Measurements from ENCODE around the gene DGKI.

DGKI gene

GRCh38 chr7:137684316-137684715, 162.5 kb downstream of the DGKI start:
- DNase-seq: no peak

GRCh38 chr7:137682596-137682995, 164.2 kb downstream of the DGKI start:
- no peak for DNase-seq

GRCh38 chr7:137681657-137682562, 164.9 kb downstream of the DGKI start:
- DNase-seq: no peak

GRCh38 chr7:137674551-137675409, 172.0 kb downstream of the DGKI start:
- no peak for DNase-seq

- DNase-seq: no peak
Observed at GRCh38 chr7:137674048-137674447, 172.7 kb downstream of the DGKI start.

- DNase-seq: no peak
Observed at GRCh38 chr7:137671920-137672319, 174.9 kb downstream of the DGKI start.

- no peak for DNase-seq
Observed at GRCh38 chr7:137670222-137671064, 176.3 kb downstream of the DGKI start.

- no peak for DNase-seq
Observed at GRCh38 chr7:137669706-137670105, 177.1 kb downstream of the DGKI start.

- no peak for DNase-seq
Observed at GRCh38 chr7:137668404-137668803, 178.4 kb downstream of the DGKI start.

GRCh38 chr7:137667633-137668387, 179.0 kb downstream of the DGKI start:
- DNase-seq: no peak

GRCh38 chr7:137664846-137665245, 181.9 kb downstream of the DGKI start:
- DNase-seq: no peak

- no peak for DNase-seq
Observed at GRCh38 chr7:137661634-137662033, 185.1 kb downstream of the DGKI start.

GRCh38 chr7:137658190-137658900, 188.4 kb downstream of the DGKI start:
- no peak for DNase-seq

GRCh38 chr7:137657476-137658189, 189.1 kb downstream of the DGKI start:
- DNase-seq: no peak

GRCh38 chr7:137656850-137657232, 189.9 kb downstream of the DGKI start:
- DNase-seq: no peak

GRCh38 chr7:137656227-137656849, 190.4 kb downstream of the DGKI start:
- DNase-seq: peak; percentile 76

- DNase-seq: no peak
Observed at GRCh38 chr7:137655804-137656203, 191.0 kb downstream of the DGKI start.

- no peak for DNase-seq
Observed at GRCh38 chr7:137652721-137653120, 194.1 kb downstream of the DGKI start.

GRCh38 chr7:137647905-137648565, 198.7 kb downstream of the DGKI start:
- DNase-seq: no peak

- peak; percentile 0 for DNase-seq
Observed at GRCh38 chr7:137642472-137642871, 204.3 kb downstream of the DGKI start.
